GM18508 (cell line): Measurements from ENCODE around the gene VCP.

ENCODE experiments used
- ATAC-seq: cut with Tn5 transposase; IDR thresholded peaks from one replicate; pipeline ENCODE4 v1.9.1; 2021; ENCODE audit warnings: moderate number of reproducible peaks; ENCODE audit not compliant: insufficient read depth, unreplicated experiment

The VCP gene

GRCh38 chr9:35072461-35073278, at the start of gene VCP:
Gene VCP, minus strand, starts transcription at chr9:35072625. Its CDS starts 272 bp downstream, at chr9:35072353.
- peak; percentile 73 for ATAC-seq

GRCh38 chr9:35116898-35117551, 44.6 kb upstream of the VCP start:
- peak; percentile 39 for ATAC-seq

- ATAC-seq = no peak
Observed at GRCh38 chr9:35116539-35116897, 44.1 kb upstream of the VCP start.

- ATAC-seq = peak; percentile 31
Observed at GRCh38 chr9:35115680-35116538, 43.5 kb upstream of the VCP start, which contains the start of gene ATOSB. Gene ATOSB, minus strand, starts transcription at chr9:35115862. Its CDS starts 7,588 bp downstream, at chr9:35108274.

GRCh38 chr9:35114840-35115628, 42.6 kb upstream of the VCP start:
- ATAC-seq = no peak

GRCh38 chr9:35114113-35114839, 41.9 kb upstream of the VCP start:
- no peak for ATAC-seq

GRCh38 chr9:35112257-35113020, 40.0 kb upstream of the VCP start:
- ATAC-seq = no peak

GRCh38 chr9:35111001-35111933, 38.8 kb upstream of the VCP start:
- peak; percentile 53 for ATAC-seq

GRCh38 chr9:35110327-35110761, 37.9 kb upstream of the VCP start:
- ATAC-seq = no peak

GRCh38 chr9:35108946-35109575, 36.6 kb upstream of the VCP start:
- ATAC-seq = no peak

- no peak for ATAC-seq
Observed at GRCh38 chr9:35108461-35108860, 36.0 kb upstream of the VCP start.

- ATAC-seq = no peak
Observed at GRCh38 chr9:35107297-35108290, 35.2 kb upstream of the VCP start.

- ATAC-seq = no peak
Observed at GRCh38 chr9:35106343-35106730, 33.9 kb upstream of the VCP start.

GRCh38 chr9:35105571-35106342, 33.3 kb upstream of the VCP start:
- no peak for ATAC-seq

- ATAC-seq = no peak
Observed at GRCh38 chr9:35105126-35105525, 32.7 kb upstream of the VCP start.
